Spleen (tissue), 7 donors: ENCODE data around the gene TTC28.

Source experiments
- CTCF ChIP-seq, 11 experiments: fragments of 200-600 bp in 7 of 11; fragments of 450-650 bp in 4 of 11; sonication (generic) in 4 of 11; IDR thresholded peaks in 8 of 11; conservative IDR thresholded peaks in 3 of 11; 1 replicate in 7 of 11; 2 replicates in 4 of 11; pipeline versions ENCODE4 v1.4.0 to v1.8.0; 2016 to 2021; ENCODE audit warnings: antibody characterized with exemption in 11 of 11, inconsistent platforms in 4 of 11, mild to moderate bottlenecking in 1 of 11
- POLR2A ChIP-seq, 3 donors: fragments of 450-650 bp; IDR thresholded peaks; one replicate each; pipeline ENCODE4 v1.5.1; 2017; ENCODE audit warnings: antibody characterized with exemption in 3 of 3, mild to moderate bottlenecking in 1 of 3
- POLR2AphosphoS5 ChIP-seq, 3 donors: sonication (generic); formaldehyde crosslinking; IDR thresholded peaks; one replicate each; pipeline ENCODE4 v1.5.1; 2017; ENCODE audit warnings: antibody characterized with exemption in 3 of 3
- donor health status: DM: no; HTN: no; CAD: no; lungs with moderate emphysema.
- donor health status: DM: no; HTN: no; CAD: no.
- donor health status: DM: no; HTN: no; CAD: no.

DNA sequence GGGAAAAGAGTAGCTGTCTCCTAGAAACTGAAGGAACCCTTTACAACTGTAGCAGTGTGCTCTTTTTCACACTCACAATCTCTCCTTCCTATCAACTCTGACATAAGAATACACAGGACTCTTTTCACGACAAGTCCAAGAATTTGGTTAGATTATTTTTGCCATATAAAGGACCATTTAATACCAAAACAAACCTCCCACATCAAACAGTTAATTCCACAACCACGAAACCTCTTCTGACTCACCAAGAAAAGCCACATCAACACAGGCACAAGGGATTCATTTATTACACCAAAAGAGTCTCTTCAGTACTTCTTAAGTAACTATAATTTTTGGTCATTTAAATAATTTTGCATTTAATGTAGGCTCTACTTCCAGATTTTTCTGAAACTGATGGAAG lies 538.0 kb downstream of the TTC28 start:
- TF ChIP-seq POLR2AphosphoS5 (IDR thresholded peaks at IDR 0.05) = no peak
- no peak for TF ChIP-seq CTCF (IDR thresholded peaks at IDR 0.05 in 8 of 11, conservative IDR thresholded peaks at IDR 0.05 in 3 of 11)
- TF ChIP-seq POLR2A (IDR thresholded peaks at IDR 0.05) = no peak
